B cell (primary cell): ENCODE data around the gene KLF16.

ENCODE experiments used
- CTCF ChIP-seq: fragments of 200-600 bp; IDR thresholded peaks from one replicate; pipeline ENCODE4 v1.8.0; 2022; ENCODE audit warnings: antibody characterized with exemption, mild to moderate bottlenecking
- EZH2 ChIP-seq: IDR thresholded peaks from 2 replicates; pipeline ENCODE4 v1.6.1; 2012; ENCODE audit warnings: borderline replicate concordance, low read depth, mild to moderate bottlenecking, moderate library complexity, low read length; ENCODE audit not compliant: insufficient read depth, poor library complexity, severe bottlenecking

GRCh38 chr19:1824252-1824622 is 39.1 kb downstream of the KLF16 start:
- TF ChIP-seq CTCF (no peak), EZH2 (no peak)
